Hair follicular keratinocyte (primary cell): ENCODE measurements around the gene ERBIN. TPM values are rescaled to one million over a fixed set of nuclear protein-coding genes. Genes with fewer than 3 reads are reported as not detected.

Experiments used
- total RNA-seq: library from RNA; depleted of rRNA; stranded (reverse); fragments of >200 nt; gene quantifications from 2 replicates; pipeline ENCODE4 v1.2.3, GENCODE V29; 2015

Gene ERBIN, protein sequence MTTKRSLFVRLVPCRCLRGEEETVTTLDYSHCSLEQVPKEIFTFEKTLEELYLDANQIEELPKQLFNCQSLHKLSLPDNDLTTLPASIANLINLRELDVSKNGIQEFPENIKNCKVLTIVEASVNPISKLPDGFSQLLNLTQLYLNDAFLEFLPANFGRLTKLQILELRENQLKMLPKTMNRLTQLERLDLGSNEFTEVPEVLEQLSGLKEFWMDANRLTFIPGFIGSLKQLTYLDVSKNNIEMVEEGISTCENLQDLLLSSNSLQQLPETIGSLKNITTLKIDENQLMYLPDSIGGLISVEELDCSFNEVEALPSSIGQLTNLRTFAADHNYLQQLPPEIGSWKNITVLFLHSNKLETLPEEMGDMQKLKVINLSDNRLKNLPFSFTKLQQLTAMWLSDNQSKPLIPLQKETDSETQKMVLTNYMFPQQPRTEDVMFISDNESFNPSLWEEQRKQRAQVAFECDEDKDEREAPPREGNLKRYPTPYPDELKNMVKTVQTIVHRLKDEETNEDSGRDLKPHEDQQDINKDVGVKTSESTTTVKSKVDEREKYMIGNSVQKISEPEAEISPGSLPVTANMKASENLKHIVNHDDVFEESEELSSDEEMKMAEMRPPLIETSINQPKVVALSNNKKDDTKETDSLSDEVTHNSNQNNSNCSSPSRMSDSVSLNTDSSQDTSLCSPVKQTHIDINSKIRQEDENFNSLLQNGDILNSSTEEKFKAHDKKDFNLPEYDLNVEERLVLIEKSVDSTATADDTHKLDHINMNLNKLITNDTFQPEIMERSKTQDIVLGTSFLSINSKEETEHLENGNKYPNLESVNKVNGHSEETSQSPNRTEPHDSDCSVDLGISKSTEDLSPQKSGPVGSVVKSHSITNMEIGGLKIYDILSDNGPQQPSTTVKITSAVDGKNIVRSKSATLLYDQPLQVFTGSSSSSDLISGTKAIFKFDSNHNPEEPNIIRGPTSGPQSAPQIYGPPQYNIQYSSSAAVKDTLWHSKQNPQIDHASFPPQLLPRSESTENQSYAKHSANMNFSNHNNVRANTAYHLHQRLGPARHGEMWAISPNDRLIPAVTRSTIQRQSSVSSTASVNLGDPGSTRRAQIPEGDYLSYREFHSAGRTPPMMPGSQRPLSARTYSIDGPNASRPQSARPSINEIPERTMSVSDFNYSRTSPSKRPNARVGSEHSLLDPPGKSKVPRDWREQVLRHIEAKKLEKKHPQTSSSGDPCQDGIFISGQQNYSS (N-terminal part only)
- 24.2 and 33.3 TPM in 2 replicates for total RNA-seq

DNA sequence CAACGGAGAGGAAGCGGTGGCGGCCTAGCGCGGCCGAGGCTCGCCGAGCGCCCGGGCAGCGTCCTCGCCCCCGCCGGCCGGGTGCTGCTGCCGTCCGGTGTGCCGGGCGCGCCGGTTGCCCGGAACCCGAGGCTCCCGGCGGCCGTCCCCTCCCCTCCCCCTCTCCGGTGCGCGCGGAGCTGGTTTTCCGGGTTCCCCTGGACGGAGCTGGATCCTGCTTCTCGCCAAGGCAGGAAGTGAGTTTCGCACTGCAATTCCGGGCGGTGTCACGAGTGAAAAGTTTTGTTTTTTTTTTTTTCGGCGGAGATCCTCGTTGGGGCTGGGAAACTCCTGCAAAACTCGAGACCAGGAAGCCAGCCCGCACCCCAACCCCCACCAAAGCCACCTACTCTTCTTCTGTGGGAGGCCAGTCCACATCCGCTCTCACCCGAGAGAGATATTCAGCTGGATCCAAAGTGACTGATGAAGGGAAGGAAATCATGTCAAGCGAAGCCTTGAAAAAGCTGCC, at the start of gene ERBIN:
ERBIN (plus strand) TSS at position 300 of the 508 bp plus-strand sequence. CDS start 66,144 bp downstream, outside the sequence.

Other genes with a start within 250 kb of the ERBIN start
- 8.0 and 14.4 TPM in 2 replicates for gene SGTB, start 204.5 kb upstream of the ERBIN start, total RNA-seq
- 22.5 and 26.4 TPM in 2 replicates for gene NLN, start 204.4 kb upstream of the ERBIN start, total RNA-seq
- 11.7 and 18.4 TPM in 2 replicates for gene SREK1, start 217.7 kb downstream of the ERBIN start, total RNA-seq